GM18508 (cell line): ENCODE results near the gene CLEC1A.

Source experiments
- ATAC-seq: cut with Tn5 transposase; IDR thresholded peaks from one replicate; pipeline ENCODE4 v1.9.1; 2021; ENCODE audit warnings: moderate number of reproducible peaks; ENCODE audit not compliant: insufficient read depth, unreplicated experiment

Gene CLEC1A

DNA sequence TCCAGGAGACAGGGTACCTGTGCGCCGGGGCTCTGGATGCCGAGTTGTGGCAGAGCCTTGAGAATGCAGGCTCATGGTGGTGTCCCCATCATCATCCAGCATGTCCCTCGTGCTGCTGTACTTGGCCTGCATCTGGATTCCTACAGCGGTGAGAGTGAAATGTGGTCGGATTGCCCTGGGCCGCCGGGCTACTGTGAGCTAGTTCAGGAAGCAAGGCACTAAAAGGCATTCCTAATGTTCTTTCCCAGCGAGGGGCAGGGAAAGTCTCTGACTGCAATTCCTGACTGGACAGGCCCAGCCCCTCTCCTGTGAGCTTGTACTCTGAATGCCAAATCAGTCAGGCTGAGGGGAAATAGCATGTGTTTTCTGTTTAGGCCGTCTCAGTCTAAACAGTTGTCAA is at the start of gene CLEC1A:
TSS of gene CLEC1A (minus strand) at position 195 of the 400 bp plus-strand sequence. CDS start at position 132, 63 bp downstream.
- ATAC-seq, result no peak

DNA sequence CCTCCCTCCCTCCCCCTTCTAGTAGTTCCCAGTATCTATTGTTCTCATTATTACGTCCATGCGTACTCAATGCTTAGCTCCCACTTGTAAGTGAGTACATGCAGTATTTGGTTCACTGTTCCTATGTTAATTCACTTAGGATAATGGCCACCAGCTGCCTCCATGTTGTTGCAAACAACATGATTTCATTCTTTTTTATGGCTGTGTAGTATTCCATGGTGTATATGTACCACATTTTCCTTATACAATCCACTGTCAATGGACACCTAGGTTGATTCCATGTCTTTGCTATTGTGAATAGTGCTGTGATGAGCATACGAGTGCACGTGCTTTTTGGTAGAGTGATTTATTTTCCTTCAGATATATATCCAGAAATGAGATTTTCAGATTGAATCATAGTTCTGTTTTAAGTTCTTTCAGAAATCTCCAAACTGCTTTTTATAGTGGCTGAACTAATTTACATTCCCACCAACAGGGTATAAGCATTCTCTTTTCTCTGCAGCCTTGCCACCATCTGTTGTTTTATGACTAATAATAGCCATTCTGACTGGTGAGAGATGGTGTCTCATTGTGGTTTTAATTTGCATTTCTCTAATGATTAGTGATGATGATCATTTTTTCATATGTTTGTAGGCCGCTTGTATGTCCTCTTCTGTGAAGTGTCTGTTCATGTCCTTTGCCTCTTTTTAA is 49.1 kb upstream of the CLEC1A start:
- ATAC-seq, result peak; percentile 62

- ATAC-seq, result no peak
Measured at GRCh38 chr12:10142976-10143589, 44.3 kb upstream of the CLEC1A start.

- no peak for ATAC-seq
Measured at GRCh38 chr12:10140001-10140400, 41.2 kb upstream of the CLEC1A start.

DNA sequence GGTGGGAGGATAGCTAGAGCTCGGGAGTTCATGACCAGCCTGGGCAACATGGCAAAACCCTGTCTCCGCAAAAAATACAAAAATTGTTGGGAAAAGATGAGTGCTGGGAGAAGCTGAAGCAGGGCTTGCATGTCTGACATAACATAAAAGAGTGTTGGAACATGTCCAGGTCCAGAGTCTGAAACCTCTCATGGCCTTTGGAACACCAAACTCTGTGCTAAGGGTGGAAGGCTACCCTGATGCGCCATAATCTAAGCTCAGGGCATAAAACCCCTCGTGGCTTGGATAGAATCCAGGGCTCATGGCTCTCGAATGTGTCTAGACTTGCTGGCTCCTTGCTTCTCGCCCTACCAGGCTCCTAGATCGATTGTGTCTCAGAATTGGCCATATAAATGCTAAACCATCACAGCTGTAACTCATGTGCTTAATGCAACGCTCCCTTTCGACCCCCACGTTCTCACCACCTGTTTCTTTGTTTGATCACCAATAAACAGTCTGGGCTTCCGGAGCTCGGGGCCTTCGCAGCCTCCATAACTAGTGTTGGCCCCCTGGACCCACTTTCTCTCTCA is 37.9 kb upstream of the CLEC1A start:
- no peak for ATAC-seq

DNA sequence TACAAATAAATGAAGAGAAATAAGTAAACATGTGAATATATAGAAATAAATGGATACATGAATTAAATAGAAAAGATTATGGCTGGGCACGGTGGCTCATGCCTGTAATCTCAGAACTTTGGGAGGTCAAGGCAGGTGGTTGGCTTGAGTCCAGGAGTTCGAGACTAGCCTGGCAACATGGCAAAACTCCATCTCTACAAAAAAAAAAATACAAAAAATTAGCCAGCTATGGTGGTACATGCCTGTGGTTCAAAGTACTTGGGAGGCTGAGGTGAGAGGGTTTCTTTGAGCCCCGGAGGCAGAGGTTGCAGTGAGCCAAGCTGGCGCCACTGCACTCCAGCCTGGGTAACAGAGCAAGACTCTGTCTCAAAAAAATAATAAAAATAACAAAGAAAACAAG is 36.3 kb upstream of the CLEC1A start:
- ATAC-seq, result no peak

DNA sequence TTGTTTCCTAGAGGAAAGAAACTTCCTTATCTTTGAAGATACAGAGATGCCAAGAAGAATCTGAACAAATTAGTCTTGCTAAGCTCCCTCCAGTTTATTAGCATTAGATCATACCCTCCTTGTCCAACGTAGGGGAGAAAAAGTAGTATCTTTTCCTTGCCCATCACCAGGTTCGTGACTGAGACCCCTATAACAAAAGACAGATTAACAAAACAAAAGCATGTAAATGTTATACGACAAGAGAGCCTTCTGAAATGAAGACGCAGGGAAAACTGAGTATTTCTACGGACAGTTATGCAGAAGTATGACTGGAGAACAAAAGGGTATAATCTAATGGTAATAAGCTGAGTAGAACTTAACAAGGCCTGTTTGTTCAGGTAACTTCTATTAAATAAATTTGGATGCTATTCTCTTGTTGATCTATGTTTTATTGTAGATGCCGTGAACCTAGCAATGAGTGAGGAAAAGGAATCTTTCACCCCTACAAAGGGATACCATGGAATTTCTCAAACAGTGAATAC is 34.1 kb upstream of the CLEC1A start:
- no peak for ATAC-seq

DNA sequence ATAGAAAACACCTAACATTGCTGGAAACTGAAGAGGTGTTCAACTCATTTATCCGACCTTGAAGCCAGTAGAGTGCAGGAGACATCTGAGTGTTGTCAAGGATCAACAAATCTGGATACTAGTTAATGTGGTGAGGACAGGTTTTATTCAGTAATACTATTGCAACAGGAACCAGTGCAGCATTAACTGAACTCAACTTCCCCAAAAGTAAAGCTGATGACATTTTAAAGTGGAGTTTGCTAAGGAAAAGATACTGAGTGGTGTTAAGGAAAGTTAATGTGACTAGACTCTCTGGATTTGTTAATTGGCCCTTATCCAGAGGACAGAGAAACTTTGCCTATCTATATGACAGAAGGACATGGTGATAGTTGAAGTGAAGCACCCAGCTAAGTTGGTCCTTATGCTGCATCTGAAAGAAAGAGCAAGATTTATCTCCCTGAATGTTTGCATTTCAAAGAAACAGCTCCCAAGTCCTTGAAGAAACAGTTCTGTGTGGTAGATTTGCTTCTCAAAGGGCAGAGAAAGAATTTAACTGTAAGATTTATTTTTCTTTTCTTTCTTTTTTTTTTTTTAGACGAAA is 32.4 kb upstream of the CLEC1A start:
- ATAC-seq, result no peak

- ATAC-seq, result peak; percentile 75
Measured at GRCh38 chr12:10130042-10130441, 31.3 kb upstream of the CLEC1A start, which contains the start of gene CLEC7A. TSS of gene CLEC7A (minus strand) at chr12:10130199. CDS start at chr12:10130082, 117 bp downstream.

DNA sequence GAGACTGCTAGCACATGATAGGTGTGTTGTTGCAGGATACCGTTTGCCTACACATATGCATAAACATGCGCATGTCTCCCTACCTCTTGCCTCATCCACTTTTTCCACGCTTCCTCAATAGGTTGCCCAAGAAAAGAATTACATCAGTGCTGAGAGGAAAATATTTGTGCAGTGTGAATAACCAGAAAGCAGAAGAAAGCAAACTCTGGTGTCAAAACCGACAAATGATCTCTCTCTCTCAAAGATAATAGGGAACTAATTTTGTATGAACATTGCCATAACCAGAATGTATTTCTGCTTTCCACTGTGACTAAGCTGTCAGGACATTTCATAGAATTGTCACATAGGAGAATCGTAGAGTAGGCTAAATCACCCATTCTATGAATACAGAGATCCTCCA is 29.9 kb upstream of the CLEC1A start:
- ATAC-seq, result no peak

DNA sequence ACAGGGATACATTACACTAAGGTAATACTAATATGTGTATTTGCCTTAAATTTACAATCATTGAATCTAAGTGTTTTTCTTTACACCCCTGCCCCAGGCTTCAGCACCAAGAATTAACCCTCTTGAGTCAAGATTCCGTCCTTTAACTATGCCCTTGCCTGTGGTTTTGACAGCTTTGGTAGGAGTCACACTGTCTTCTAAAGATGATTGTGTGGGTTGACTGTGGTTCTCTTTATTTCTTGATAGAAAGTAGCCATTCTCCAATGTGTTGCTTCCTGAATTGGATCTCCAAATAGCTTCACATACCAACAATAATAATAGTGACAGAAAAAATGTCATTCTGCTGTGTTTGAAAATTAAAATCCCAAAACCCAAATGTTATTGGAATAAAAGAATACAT is 27.6 kb upstream of the CLEC1A start:
- no peak for ATAC-seq

- ATAC-seq, result no peak
Measured at GRCh38 chr12:10122689-10123088, 23.9 kb upstream of the CLEC1A start.

GRCh38 chr12:10121278-10121677 is 22.5 kb upstream of the CLEC1A start:
- ATAC-seq, result no peak

DNA sequence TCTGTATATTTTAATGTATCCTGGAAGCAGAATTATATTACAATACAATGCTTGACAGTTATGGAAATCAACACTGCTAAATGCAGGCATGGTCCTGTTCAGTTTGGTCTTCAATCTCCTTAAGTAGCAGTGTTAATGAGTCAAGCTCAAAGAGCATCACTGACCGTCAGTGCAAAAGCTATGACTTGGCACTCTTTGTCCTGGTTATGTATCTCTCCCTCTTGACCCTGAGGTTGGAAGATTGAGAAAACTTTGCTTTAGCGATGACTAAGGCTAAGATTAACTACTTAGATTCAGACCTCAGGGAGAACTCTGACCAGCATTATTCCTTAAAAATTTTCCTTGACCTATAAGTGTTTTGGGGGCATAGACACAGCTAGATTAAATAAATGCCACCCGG is 20.3 kb upstream of the CLEC1A start:
- no peak for ATAC-seq

GRCh38 chr12:10115890-10116289 is 17.1 kb upstream of the CLEC1A start:
- no peak for ATAC-seq

DNA sequence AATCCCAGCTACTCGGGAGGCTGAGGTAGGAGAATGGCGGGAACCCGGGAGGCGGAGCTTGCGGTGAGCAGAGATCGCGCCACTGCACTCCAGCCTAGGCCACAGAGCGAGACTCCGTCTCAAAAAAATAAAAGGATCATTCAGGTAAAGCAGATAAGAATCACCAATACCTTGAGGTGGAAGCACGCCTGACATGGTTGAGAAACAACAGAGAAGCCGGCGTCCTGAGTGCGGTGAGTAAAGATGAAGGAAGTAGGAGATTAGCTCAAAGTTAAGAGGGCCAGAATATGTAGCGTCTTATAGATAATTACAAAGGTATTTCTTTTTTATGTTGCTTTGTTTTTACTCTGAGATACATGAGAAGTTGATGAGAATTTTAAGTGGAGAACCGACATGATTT is 16.5 kb upstream of the CLEC1A start:
- no peak for ATAC-seq

GRCh38 chr12:10113920-10114319 is 15.1 kb upstream of the CLEC1A start:
- ATAC-seq, result no peak

GRCh38 chr12:10113075-10113474 is 14.3 kb upstream of the CLEC1A start:
- no peak for ATAC-seq

- no peak for ATAC-seq
Measured at GRCh38 chr12:10111451-10111850, 12.7 kb upstream of the CLEC1A start.

DNA sequence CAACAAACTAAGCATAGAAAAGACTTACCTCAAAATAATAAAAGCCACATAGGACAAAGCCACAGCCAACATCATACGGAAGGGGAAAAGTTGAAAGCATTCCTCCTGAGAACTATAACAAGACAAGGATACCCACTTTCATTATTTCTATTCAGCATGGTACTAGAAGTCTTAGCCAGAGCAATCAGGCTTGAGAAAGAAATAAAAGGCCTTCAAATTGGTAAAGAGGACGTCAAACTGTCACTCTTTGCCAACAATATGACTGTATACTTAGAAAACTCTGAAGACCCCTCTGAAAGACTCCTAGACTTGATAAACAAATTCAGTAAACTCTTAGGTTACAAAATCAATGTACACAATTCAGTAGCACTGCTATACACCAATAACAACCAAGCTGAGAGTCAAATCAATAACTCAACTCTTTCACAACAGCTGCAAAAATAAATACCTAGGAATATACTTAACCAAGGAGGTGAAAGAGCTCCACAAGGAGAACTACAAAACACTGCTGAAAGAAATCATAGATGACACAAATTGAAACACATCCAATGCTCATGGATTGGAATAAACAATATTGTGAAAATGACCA is 11.6 kb upstream of the CLEC1A start:
- ATAC-seq, result no peak

GRCh38 chr12:10102322-10102721 is 3.5 kb upstream of the CLEC1A start:
- ATAC-seq, result no peak
